ENCODE data around the gene PIP. TPM values are rescaled to one million over a fixed set of nuclear protein-coding genes. Genes with fewer than 3 reads are reported as not detected.
"Not testable (repeated sequence)": the region's sequence is repeated elsewhere in the genome, so short reads cannot be mapped to it uniquely, and the experiment has no call there.

Gene PIP
- polyA plus RNA-seq (2013, experiment 1 of 2; ENCODE audit: insufficient read length), result not detected
- not detected for polyA plus RNA-seq (2013, experiment 2 of 2; ENCODE audit: insufficient read length)

- DNase-seq, result no peak
Observed at GRCh38 chr7:143131781-143132180, at the start of gene PIP. PIP (plus strand) TSS chr7:143132077; CDS start chr7:143132117, 40 bp downstream.

- DNase-seq, result no peak
Observed at GRCh38 chr7:143085109-143085508, 46.8 kb upstream of the PIP start.

GRCh38 chr7:143085610-143086009, 46.3 kb upstream of the PIP start:
- not testable (repeated sequence) for DNase-seq

GRCh38 chr7:143088549-143089231, 43.2 kb upstream of the PIP start:
- not testable (repeated sequence) for DNase-seq

GRCh38 chr7:143096146-143096545, 35.7 kb upstream of the PIP start:
- DNase-seq, result no peak

GRCh38 chr7:143099579-143099978, 32.3 kb upstream of the PIP start:
- DNase-seq, result not testable (repeated sequence)

GRCh38 chr7:143104759-143105158, 27.1 kb upstream of the PIP start:
- DNase-seq, result no peak

GRCh38 chr7:143108019-143108418, 23.9 kb upstream of the PIP start:
- not testable (repeated sequence) for DNase-seq

- no peak for DNase-seq
Observed at GRCh38 chr7:143117395-143117794, 14.5 kb upstream of the PIP start.

GRCh38 chr7:143120691-143121405, 11.0 kb upstream of the PIP start:
- no peak for DNase-seq

GRCh38 chr7:143123326-143123725, 8.6 kb upstream of the PIP start:
- not testable (repeated sequence) for DNase-seq

GRCh38 chr7:143126146-143126545, 5.7 kb upstream of the PIP start:
- DNase-seq, result no peak

- DNase-seq, result no peak
Observed at GRCh38 chr7:143129051-143129450, 2.8 kb upstream of the PIP start.

GRCh38 chr7:143129477-143129876, 2.4 kb upstream of the PIP start:
- DNase-seq, result no peak

GRCh38 chr7:143130541-143130940, 1.3 kb upstream of the PIP start:
- no peak for DNase-seq

- no peak for DNase-seq
Observed at GRCh38 chr7:143147070-143147469, 15.2 kb downstream of the PIP start.

GRCh38 chr7:143148050-143148449, 16.2 kb downstream of the PIP start:
- DNase-seq, result no peak

GRCh38 chr7:143148651-143149050, 16.8 kb downstream of the PIP start:
- DNase-seq, result no peak

- not testable (repeated sequence) for DNase-seq
Observed at GRCh38 chr7:143150696-143151095, 18.8 kb downstream of the PIP start.

- not testable (repeated sequence) for DNase-seq
Observed at GRCh38 chr7:143158617-143159016, 26.7 kb downstream of the PIP start.

GRCh38 chr7:143171697-143172096, 39.8 kb downstream of the PIP start:
- no peak for DNase-seq

GRCh38 chr7:143172354-143172753, 40.5 kb downstream of the PIP start:
- DNase-seq, result no peak

GRCh38 chr7:143176128-143176527, 44.3 kb downstream of the PIP start:
- no peak for DNase-seq
